BLaER1 treated with 17β-estradiol and CSF1 and Interleukin-3, amounts not matched to agents 10 nM and 100 nM (cell line): ENCODE measurements around the gene PFDN4.

Experiments used
- H3K27ac ChIP-seq, 11 experiments: shearing (Covaris generic); formaldehyde crosslinking; 2 replicates each; pipeline ENCODE4 v1.8.1; 2022
- H3K27me3 ChIP-seq, 11 experiments: shearing (Covaris generic); formaldehyde crosslinking; 2 replicates each; pipeline ENCODE4 v1.8.1; 2022
- H3K36me3 ChIP-seq, 11 experiments: shearing (Covaris generic); formaldehyde crosslinking; 2 replicates each; pipeline ENCODE4 v1.8.1; 2022
- H3K4me1 ChIP-seq, 10 experiments: shearing (Covaris generic); formaldehyde crosslinking; 2 replicates each; pipeline ENCODE4 v1.8.1; 2022
- H3K4me2 ChIP-seq, 11 experiments: shearing (Covaris generic); formaldehyde crosslinking; 2 replicates each; pipeline ENCODE4 v1.8.1; 2022
- H3K4me3 ChIP-seq, 10 experiments: shearing (Covaris generic); formaldehyde crosslinking; 2 replicates each; pipeline ENCODE4 v1.8.1; 2022
- H3K9ac ChIP-seq, 11 experiments: shearing (Covaris generic); formaldehyde crosslinking; 2 replicates each; pipeline ENCODE4 v1.8.1; 2022
- H3K9me3 ChIP-seq, 11 experiments: shearing (Covaris generic); formaldehyde crosslinking; replicated peaks in 1 of 11; 2 replicates each; pipeline ENCODE4 v1.8.1; 2022
- H4K20me1 ChIP-seq, 11 experiments: shearing (Covaris generic); formaldehyde crosslinking; 2 replicates each; pipeline ENCODE4 v1.8.1; 2022
- Cebpa-rat ChIP-seq, 11 experiments: shearing (Covaris generic); IDR thresholded peaks; 2 replicates each; pipeline ENCODE4 v1.8.1; 2022

Gene PFDN4, protein sequence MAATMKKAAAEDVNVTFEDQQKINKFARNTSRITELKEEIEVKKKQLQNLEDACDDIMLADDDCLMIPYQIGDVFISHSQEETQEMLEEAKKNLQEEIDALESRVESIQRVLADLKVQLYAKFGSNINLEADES

DNA sequence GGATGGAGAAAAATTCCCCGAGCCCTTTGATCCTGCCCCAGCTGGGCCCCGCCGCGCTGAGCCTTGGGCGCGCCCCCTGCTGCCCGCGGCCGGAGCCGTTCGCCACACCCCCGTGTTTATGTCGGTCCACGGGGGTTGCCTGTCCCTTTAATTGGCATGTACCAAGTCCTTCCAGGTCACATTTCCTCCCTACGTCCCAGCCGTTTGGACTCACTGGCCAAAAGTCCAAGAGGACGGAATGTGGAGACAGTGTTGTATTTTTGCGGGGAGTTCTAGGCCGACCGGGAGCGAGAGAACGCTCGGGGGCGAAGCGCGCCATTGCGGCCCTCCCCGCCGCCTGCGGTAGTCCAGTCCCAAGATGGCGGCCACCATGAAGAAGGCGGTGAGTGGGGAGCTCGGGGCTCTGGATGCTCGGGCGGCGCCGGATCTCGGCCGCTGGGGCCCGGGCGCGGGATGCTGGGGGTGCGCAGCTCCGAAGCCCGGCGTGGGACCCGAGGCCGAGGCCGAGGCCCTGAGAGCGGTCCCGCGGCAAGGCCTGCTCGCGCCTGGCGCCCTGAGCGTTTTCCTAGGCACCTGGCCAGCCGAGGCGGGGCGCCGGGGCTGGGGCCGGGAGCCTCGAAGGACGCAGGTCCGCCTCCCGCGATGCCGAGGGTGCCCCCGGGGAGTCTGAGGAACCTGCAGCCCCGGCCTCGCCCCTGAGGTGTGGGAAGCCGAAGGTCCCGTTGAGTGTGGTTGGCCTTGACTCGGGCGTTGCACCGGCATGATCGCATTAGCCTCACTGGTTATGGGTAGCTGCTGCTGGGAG lies at the start of gene PFDN4:
TSS of gene PFDN4 (plus strand) at position 345 of the 805 bp plus-strand sequence. CDS start at position 359, 14 bp downstream.
- H3K4me1 ChIP-seq: peaks cover 34 to 73% (median 38%) of the 10 kb centered on the region in 10 experiments
- TF ChIP-seq Cebpa-rat (IDR thresholded peaks at IDR 0.05): no peak
- peak within 1 kb of the TSS; percentile 90 to 99 (median 97) for H3K4me3 ChIP-seq
- H3K9ac ChIP-seq: peak within 1 kb of the TSS; percentile 98 to 100 (median 100)
- H3K27me3 ChIP-seq: no peaks in the 10 kb centered on the region
- peak within 1 kb of the TSS; percentile 98 to 100 (median 100) for H3K27ac ChIP-seq
- peaks cover 0 to 42% (median 16%) of the 10 kb centered on the region in 11 experiments; a peak in 10 of 22 replicates for H4K20me1 ChIP-seq
- H3K9me3 ChIP-seq: no peaks in the 10 kb centered on the region
- H3K4me2 ChIP-seq: peak within 1 kb of the TSS; percentile 77 to 96 (median 87)
- H3K36me3 ChIP-seq: peaks cover 8 to 27% (median 17%) of the 10 kb centered on the region in 11 experiments; a peak in 14 of 22 replicates

DNA sequence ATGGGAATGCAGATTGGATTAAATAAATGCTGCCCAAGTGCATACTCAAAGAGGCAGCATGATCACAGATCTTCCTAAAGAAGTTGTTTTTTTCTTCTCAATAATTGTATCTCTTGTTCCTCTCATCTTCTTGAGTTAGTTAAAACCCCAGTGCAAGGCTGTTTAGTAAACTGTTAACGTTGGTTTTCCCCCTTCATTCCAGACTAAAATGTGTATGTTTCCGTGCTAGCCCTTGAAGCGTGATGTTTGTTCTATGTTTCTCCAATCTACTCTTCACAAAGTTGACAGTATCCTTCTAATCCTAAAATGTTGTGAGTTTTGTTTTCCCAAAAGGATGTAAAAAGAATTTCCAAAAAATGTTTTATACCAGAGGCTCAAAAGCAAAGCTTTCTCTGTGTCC lies 49.7 kb upstream of the PFDN4 start:
- no peaks in the 10 kb centered on the region for H3K9me3 ChIP-seq
- no peaks in the 10 kb centered on the region for H3K36me3 ChIP-seq
- no peaks in the 10 kb centered on the region for H3K4me1 ChIP-seq
- no peak for TF ChIP-seq Cebpa-rat (IDR thresholded peaks at IDR 0.05)
- H3K4me3 ChIP-seq: no peak overlapping the region
- H3K9ac ChIP-seq: no peak overlapping the region
- H4K20me1 ChIP-seq: no peaks in the 10 kb centered on the region
- no peak overlapping the region for H3K4me2 ChIP-seq
- H3K27ac ChIP-seq: no peak overlapping the region
- no peaks in the 10 kb centered on the region for H3K27me3 ChIP-seq

DNA sequence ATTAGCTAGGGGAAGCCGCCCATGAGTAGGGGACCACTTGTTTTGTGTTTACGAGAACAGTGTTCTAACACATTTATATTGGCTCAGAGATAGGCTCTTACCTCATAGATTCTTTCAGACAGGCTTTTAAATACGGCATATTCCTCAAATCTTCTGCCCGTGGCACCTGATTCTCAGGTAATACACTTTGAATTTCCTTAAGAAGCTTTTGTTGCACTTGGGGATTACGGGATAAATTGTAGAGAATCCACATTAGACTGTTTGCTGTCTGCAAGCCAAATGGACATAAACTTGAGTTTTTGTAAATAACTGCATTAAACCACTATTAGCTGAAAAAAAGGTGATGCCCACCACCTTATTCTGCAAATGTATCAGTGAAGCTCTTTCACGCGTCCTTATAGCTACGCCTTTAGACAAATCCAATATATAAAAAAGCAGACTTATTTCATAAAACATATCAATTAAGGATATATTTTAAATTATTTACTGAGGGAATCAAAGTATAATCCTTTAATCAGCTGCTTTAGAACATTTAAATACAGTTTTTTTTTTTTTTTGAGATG lies 49.0 kb upstream of the PFDN4 start:
- H3K4me3 ChIP-seq: no peak overlapping the region
- H3K9me3 ChIP-seq: no peaks in the 10 kb centered on the region
- H3K4me2 ChIP-seq: no peak overlapping the region
- no peaks in the 10 kb centered on the region for H3K36me3 ChIP-seq
- H3K27me3 ChIP-seq: no peaks in the 10 kb centered on the region
- no peaks in the 10 kb centered on the region for H3K4me1 ChIP-seq
- H3K9ac ChIP-seq: no peak overlapping the region
- TF ChIP-seq Cebpa-rat (IDR thresholded peaks at IDR 0.05): no peak
- H4K20me1 ChIP-seq: no peaks in the 10 kb centered on the region
- no peak overlapping the region for H3K27ac ChIP-seq

DNA sequence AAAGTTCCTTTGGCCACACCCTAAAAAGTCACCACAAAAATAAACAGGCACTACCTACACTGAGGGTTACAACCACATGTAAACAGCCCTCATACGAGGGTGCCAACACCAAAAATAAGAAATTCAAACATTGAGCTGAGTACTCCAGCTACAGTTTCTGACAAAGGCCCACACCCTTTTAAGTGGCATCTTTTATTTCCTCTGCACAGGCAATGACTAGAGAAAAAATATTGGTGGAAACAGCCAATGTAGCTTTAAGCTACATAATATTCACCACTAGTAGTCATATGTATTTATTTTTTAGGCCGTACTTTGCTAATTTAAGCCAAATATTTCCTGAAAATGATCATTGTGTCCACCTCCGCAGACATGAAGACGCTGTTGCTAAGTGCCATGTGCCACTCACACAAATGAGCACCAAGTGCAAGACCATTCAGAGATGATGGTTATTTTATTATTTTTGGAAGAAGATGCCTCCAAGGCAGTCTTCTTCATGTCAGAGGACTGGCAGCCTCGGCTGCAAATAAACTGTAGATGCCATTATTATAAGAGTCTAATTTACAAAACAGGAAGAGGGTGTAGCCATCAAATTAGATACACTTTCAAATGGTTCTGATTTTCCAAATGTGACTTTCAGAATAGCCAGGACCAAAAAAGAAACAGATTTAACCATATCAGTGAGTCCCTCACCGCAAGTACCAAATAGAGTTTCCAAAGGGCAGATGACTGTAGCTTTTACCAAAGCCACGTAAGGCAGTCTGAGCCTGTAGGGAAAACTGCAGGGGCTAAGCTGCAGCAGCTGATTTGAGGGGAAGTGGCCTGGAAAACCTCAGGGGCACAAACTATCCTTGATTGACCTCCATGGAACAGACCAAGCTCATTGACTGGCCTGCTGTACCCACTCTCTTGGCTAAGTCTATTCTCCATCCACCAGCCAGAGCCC lies 47.6 kb upstream of the PFDN4 start:
- H3K27ac ChIP-seq: no peak overlapping the region
- H3K4me1 ChIP-seq: no peaks in the 10 kb centered on the region
- H4K20me1 ChIP-seq: no peaks in the 10 kb centered on the region
- no peak for TF ChIP-seq Cebpa-rat (IDR thresholded peaks at IDR 0.05)
- no peak overlapping the region for H3K9ac ChIP-seq
- no peaks in the 10 kb centered on the region for H3K27me3 ChIP-seq
- no peak overlapping the region for H3K4me3 ChIP-seq
- no peaks in the 10 kb centered on the region for H3K9me3 ChIP-seq
- H3K4me2 ChIP-seq: no peak overlapping the region
- H3K36me3 ChIP-seq: no peaks in the 10 kb centered on the region

DNA sequence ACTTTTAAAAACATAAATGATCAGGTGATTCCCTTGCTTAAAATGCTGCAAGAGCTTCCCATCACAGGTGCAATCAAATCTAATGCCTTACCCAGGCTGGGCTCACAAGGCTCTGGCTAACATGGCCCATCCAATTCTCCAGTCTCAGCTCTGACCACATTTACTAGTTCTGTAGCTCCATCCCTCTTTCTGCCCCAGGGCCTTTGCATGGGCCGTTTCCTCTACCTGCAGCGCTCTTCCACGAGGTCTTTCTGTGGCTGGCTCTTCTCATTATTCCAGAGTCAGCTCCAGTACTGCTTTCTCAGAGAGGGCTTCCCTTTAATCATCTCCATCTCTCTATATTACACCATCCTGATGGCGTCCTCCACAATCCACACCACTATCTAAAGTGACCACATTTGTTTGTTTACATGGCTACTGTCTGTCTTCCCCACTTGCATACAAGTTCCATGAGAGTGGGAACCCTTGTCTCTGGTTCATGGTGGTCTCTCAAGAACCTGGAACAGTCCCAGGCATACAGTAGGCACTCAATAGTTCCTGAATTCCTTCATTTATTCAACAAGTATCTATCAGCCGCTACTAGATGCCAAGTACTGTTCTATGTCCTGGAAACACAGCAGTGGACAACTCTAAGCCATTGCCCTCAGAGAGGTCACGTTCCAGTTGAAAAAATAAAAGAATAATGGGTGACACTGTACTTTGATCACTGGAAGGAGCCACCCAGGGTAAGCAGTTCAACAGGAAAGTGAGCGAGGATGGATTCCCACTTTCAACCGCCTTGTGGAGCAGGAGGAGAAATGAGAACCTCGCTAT lies 46.7 kb upstream of the PFDN4 start:
- Histone ChIP-seq H3K4me1 (no peaks in the 10 kb centered on the region), H3K9me3 (no peaks in the 10 kb centered on the region), H3K27me3 (no peaks in the 10 kb centered on the region), H3K36me3 (no peaks in the 10 kb centered on the region), H3K9ac (no peak overlapping the region), H3K27ac (no peak overlapping the region), H4K20me1 (no peaks in the 10 kb centered on the region), H3K4me3 (no peak overlapping the region), H3K4me2 (no peak overlapping the region)
- TF ChIP-seq Cebpa-rat (IDR thresholded peaks at IDR 0.05): no peak

DNA sequence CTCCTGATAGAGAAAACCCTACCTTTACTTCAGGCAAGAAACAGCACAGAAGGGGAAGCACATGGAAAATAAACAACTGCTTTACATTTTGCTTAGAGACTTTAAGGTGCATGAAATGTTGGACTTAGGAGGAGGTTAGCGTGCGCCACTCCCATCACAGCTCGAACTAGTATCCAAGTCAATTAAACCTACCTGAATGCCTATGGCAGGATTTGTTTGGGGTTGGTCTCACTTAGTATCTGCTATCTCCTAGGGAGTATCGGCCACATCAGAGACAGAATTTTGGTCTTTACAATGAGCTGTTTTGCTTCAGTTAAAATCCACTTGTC lies 46.1 kb upstream of the PFDN4 start:
- Histone ChIP-seq H3K4me3 (no peak overlapping the region), H3K9ac (no peak overlapping the region), H3K27ac (no peak overlapping the region), H4K20me1 (no peaks in the 10 kb centered on the region), H3K27me3 (no peaks in the 10 kb centered on the region), H3K4me1 (no peaks in the 10 kb centered on the region), H3K36me3 (no peaks in the 10 kb centered on the region), H3K9me3 (no peaks in the 10 kb centered on the region), H3K4me2 (no peak overlapping the region)
- no peak for TF ChIP-seq Cebpa-rat (IDR thresholded peaks at IDR 0.05)

DNA sequence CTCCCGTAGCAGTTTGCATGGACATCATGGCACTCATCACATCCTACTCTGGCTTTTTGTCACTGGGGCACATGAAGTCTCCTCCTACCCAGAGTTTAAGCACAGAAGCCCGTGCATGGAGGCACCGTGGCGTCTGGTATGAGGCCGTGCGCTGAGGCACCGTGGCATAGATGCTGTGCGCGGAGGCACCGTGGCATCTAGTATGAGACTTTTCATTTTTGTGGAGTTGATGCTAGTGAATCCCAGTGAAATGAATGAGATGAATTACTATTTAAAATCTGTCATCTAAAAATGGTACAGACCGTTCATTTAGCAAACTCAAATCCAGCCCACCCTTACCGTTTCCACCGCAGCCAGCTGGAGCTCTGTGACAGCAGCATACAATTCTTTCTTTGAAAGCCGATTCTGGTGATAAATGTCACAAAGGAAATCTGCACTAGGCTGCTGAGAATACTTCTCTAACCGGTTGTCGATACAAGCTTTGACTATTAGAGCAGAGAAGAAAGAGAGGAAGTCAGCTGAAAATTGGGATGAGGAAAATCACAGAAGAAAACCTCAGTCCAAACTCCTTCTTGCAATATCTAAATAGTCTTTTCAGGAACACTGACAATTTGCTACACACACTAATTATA lies 45.4 kb upstream of the PFDN4 start:
- Histone ChIP-seq H3K27me3 (no peaks in the 10 kb centered on the region), H3K9ac (no peak overlapping the region), H3K4me1 (no peaks in the 10 kb centered on the region), H3K36me3 (no peaks in the 10 kb centered on the region), H3K4me2 (no peak overlapping the region), H3K9me3 (no peaks in the 10 kb centered on the region), H4K20me1 (no peaks in the 10 kb centered on the region), H3K4me3 (no peak overlapping the region), H3K27ac (no peak overlapping the region)
- TF ChIP-seq Cebpa-rat (IDR thresholded peaks at IDR 0.05): no peak

DNA sequence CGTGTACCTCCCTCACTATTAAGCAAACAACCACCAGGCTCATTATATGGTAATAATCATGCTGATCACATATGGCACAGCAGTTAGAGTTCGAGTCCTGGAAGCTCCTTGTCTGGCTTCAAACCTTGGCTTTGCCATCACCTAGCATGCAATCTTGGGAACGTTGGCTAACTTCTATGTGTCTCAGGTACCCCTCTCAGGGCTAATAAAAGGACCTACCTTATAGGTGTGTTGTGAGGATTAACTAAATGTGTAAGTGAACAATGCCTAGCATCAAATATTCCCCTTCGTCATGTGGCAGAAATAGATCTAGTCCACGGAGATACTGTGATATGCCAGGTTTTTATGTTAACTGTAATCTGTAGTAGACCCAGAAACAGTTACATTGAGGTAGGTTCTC lies 44.5 kb upstream of the PFDN4 start:
- H3K27ac ChIP-seq: no peak overlapping the region
- H3K4me3 ChIP-seq: no peak overlapping the region
- TF ChIP-seq Cebpa-rat (IDR thresholded peaks at IDR 0.05): no peak
- H3K4me2 ChIP-seq: no peak overlapping the region
- peaks cover 0 to 6% (median 0%) of the 10 kb centered on the region in 11 experiments; a peak in 4 of 22 replicates for H3K9me3 ChIP-seq
- no peak overlapping the region for H3K9ac ChIP-seq
- H3K27me3 ChIP-seq: no peaks in the 10 kb centered on the region
- no peaks in the 10 kb centered on the region for H4K20me1 ChIP-seq
- no peaks in the 10 kb centered on the region for H3K4me1 ChIP-seq
- no peaks in the 10 kb centered on the region for H3K36me3 ChIP-seq
